GM21381 (cell line): ENCODE results near the gene CA7.
"Not testable (repeated sequence)": the region's sequence is repeated elsewhere in the genome, so short reads cannot be mapped to it uniquely, and the experiment has no call there.

Source experiments
- ATAC-seq: cut with Tn5 transposase; IDR thresholded peaks from one replicate; pipeline ENCODE4 v1.9.1; 2021; ENCODE audit warnings: mild to moderate bottlenecking, moderate library complexity; ENCODE audit not compliant: unreplicated experiment

CA7 gene

DNA sequence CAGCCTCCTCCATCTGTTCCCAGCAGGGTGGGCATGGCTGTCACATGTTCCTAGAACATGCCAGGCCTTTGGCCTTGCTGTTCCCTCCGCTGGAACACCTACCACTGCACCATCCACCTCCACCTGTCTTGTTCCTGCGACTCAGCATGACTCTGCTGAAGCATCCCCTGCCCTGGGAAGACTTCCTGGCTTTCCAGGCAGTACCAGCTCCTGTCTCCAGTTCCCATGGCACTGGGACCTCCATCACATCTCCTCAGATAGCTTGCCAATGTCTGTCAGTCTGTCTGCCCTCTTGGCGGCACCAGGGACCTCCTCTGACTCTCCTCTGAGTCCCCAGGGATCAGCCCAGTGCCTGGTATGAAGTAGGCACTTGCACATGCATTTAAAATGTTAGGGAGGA, 51.8 kb downstream of the CA7 start:
- ATAC-seq = no peak

DNA sequence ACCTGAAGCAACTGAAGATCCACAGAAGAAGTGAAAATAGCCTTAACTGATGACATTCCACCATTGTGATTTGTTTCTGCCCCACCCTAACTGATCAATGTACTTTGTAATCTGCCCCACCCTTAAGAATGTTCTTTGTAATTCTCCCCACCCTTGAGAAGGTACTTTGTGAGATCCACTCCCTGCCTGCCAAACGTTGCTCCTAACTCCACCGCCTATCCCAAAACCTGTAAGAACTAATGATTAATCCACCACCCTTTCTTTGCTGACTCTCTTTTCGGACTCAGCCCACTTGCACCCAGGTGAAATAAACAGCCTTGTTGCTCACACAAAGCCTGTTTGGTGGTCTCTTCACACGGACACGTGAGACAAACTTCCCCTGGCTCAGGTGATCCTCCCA, 52.5 kb downstream of the CA7 start:
- not testable (repeated sequence) for ATAC-seq

- ATAC-seq = no peak
Measured at GRCh38 chr16:66898207-66898606, 54.0 kb downstream of the CA7 start.

GRCh38 chr16:66898933-66899309, 54.7 kb downstream of the CA7 start:
- no peak for ATAC-seq

DNA sequence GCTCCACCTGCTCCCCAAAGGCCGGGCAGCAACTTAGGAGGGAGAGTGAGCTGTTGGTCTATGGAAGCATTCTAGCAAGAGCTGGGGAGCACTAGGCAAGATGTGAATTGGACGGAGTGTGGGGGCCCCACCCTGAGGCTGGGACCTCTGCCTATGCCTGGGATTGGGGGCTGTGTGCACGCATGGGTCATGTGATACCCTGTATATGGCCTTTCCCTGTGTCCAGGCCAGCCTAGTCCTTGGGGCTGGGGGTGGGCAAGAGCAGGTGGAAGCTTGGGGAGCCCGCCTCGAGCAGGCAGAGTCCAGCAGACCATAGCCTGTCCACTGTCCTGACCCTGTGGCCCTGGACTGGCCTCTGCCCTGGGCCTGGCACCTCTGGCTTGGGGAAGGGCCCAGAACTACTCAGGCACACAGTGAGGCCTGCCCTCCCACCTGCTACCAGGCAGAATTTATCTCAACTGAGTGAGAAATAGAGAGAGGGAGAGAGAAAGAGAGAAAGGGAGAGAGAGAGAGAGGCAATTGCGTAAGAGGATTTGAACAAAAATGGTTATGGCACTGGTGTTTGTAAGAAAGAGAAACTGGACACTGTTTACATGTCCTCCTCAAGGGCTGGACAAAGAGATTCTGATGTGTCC, 55.2 kb downstream of the CA7 start:
- ATAC-seq = no peak

DNA sequence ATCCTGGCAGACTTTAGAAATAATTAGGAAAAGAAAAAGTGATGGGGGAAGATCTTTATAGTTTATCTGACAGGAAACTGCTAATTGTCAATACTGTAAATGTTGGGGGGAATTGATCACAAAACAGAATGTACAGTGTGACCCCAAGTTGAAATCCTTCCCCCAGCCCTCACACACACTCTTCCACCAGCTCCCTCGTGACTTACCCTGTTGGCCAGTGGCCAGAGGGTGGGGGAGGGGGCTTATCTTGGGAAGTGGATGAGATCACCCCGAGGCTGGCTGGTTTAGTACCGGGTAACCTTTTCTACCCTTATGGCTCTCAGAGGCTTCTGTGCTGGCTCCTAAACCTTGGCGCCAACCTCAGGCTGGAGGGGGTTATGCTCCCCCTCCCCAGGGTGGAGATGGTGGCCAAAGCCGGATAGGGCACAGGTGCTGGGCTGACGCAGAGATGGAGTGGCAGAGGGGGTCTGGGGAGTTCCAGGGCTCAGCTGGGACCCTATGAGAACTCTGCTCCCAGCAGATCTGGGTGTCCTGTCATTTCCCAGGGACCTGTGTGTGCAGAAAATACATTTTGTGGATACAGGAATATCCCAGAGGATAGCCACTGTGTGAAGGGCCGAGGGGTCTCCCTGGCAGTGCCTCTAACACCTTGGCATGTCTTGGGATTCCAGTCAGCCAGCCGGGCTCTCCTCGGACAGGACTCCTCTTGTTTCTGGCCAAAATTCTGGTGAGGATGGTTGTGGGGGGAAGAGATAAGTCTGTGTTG, 55.9 kb downstream of the CA7 start:
- no peak for ATAC-seq

GRCh38 chr16:66900721-66901441, 56.7 kb downstream of the CA7 start:
- ATAC-seq = no peak

GRCh38 chr16:66901626-66902025, 57.4 kb downstream of the CA7 start:
- no peak for ATAC-seq

- no peak for ATAC-seq
Measured at GRCh38 chr16:66902648-66903543, 58.7 kb downstream of the CA7 start.
